ENCODE measurements around the gene FITM1.

The FITM1 gene

GRCh38 chr14:24098927-24099813 is 31.3 kb upstream of the FITM1 start:
- H2AK5ac ChIP-seq (ENCODE audit: low read depth, low read length) = no peak overlapping the region
- H2AFZ ChIP-seq (ENCODE audit: low read length) = no peak overlapping the region
- no peak overlapping the region for H3K14ac ChIP-seq (ENCODE audit: low read length)
- DNase-seq (ENCODE audit: low spot score) = no peak
- no peaks in the 10 kb centered on the region for H3K79me1 ChIP-seq (ENCODE audit: low read depth, low read length)
- no peak overlapping the region for H3K27ac ChIP-seq (replicated peaks; ENCODE audit: low read length)
- no peak overlapping the region for H3K4ac ChIP-seq (ENCODE audit: low read length)
- no peak overlapping the region for H4K91ac ChIP-seq (ENCODE audit: low read depth, low read length, poor library complexity)
- H2BK120ac ChIP-seq (ENCODE audit: low read depth, low read length) = no peak overlapping the region
- no peak overlapping the region for H3K18ac ChIP-seq (ENCODE audit: low read length)
- H3K4me2 ChIP-seq (ENCODE audit: insufficient read depth, low read length, poor library complexity, severe bottlenecking) = no peak overlapping the region
- peaks cover 7 to 11% of the 10 kb centered on the region in 2 donors for H3K4me1 ChIP-seq (ENCODE audit: control insufficient read depth in 2 of 2, insufficient read depth in 1 of 2, low read depth in 1 of 2, low read length in 2 of 2)
- H3K23ac ChIP-seq (ENCODE audit: low read depth, low read length, poor library complexity) = no peak overlapping the region
- H3K36me3 ChIP-seq (replicated peaks in 1 of 2; ENCODE audit: control insufficient read depth in 2 of 2, insufficient read depth in 2 of 2, low read length in 2 of 2) = peaks cover 31 to 48% of the 10 kb centered on the region in 2 donors
- WGBS, 2 donors (ENCODE audit: extremely low coverage in 2 of 2, insufficient read length in 2 of 2, insufficient replicate concordance in 1 of 2) = no CpG with 5 or more reads among the region's 17 CpGs
- no peaks in the 10 kb centered on the region for H3K27me3 ChIP-seq (ENCODE audit: control insufficient read depth in 3 of 3, insufficient read depth in 3 of 3, low read depth in 1 of 3, low read length in 3 of 3)
- peak overlapping the region; percentile 64 for H3K9ac ChIP-seq (ENCODE audit: low read depth, low read length, poor library complexity)
- no peak overlapping the region for H2BK5ac ChIP-seq (ENCODE audit: low read length)
- H3K4me3 ChIP-seq (ENCODE audit: low read length in 2 of 2) = no peak overlapping the region
- H2BK12ac ChIP-seq (ENCODE audit: low read length) = no peak overlapping the region
- H4K8ac ChIP-seq (ENCODE audit: low read depth, low read length) = no peak overlapping the region
- peaks cover 0 to 2% of the 10 kb centered on the region in 2 donors for H3K9me3 ChIP-seq (replicated peaks in 1 of 2; ENCODE audit: control insufficient read depth in 2 of 2, insufficient read depth in 1 of 2, low read depth in 1 of 2, low read length in 2 of 2)
- no peak overlapping the region for H2BK15ac ChIP-seq (ENCODE audit: low read length)

GRCh38 chr14:24100197-24100981 is 30.1 kb upstream of the FITM1 start:
- no peak overlapping the region for H2BK5ac ChIP-seq (ENCODE audit: low read length)
- H3K27me3 ChIP-seq (ENCODE audit: control insufficient read depth in 3 of 3, insufficient read depth in 3 of 3, low read depth in 1 of 3, low read length in 3 of 3) = no peaks in the 10 kb centered on the region
- peaks cover 0 to 2% of the 10 kb centered on the region in 2 donors for H3K9me3 ChIP-seq (replicated peaks in 1 of 2; ENCODE audit: control insufficient read depth in 2 of 2, insufficient read depth in 1 of 2, low read depth in 1 of 2, low read length in 2 of 2)
- H2AK5ac ChIP-seq (ENCODE audit: low read depth, low read length) = no peak overlapping the region
- no peak overlapping the region for H3K4me2 ChIP-seq (ENCODE audit: insufficient read depth, low read length, poor library complexity, severe bottlenecking)
- H3K79me1 ChIP-seq (ENCODE audit: low read depth, low read length) = no peaks in the 10 kb centered on the region
- no peak overlapping the region for H3K9ac ChIP-seq (ENCODE audit: low read depth, low read length, poor library complexity)
- no peak overlapping the region for H4K91ac ChIP-seq (ENCODE audit: low read depth, low read length, poor library complexity)
- no peak overlapping the region for H3K23ac ChIP-seq (ENCODE audit: low read depth, low read length, poor library complexity)
- no peak overlapping the region for H2BK15ac ChIP-seq (ENCODE audit: low read length)
- H3K27ac ChIP-seq (replicated peaks; ENCODE audit: low read length) = no peak overlapping the region
- no peak overlapping the region for H3K4me3 ChIP-seq (ENCODE audit: low read length in 2 of 2)
- no peak overlapping the region for H2BK120ac ChIP-seq (ENCODE audit: low read depth, low read length)
- H3K4me1 ChIP-seq (ENCODE audit: control insufficient read depth in 2 of 2, insufficient read depth in 1 of 2, low read depth in 1 of 2, low read length in 2 of 2) = peaks cover 3 to 4% of the 10 kb centered on the region in 2 donors
- no peak overlapping the region for H3K18ac ChIP-seq (ENCODE audit: low read length)
- DNase-seq (ENCODE audit: low spot score) = no peak
- no peak overlapping the region for H3K4ac ChIP-seq (ENCODE audit: low read length)
- no CpG with 5 or more reads among the region's 4 CpGs for WGBS, 2 donors (ENCODE audit: extremely low coverage in 2 of 2, insufficient read length in 2 of 2, insufficient replicate concordance in 1 of 2)
- no peak overlapping the region for H2BK12ac ChIP-seq (ENCODE audit: low read length)
- H3K36me3 ChIP-seq (replicated peaks in 1 of 2; ENCODE audit: control insufficient read depth in 2 of 2, insufficient read depth in 2 of 2, low read length in 2 of 2) = peaks cover 31 to 48% of the 10 kb centered on the region in 2 donors
- no peak overlapping the region for H3K14ac ChIP-seq (ENCODE audit: low read length)
- no peak overlapping the region for H4K8ac ChIP-seq (ENCODE audit: low read depth, low read length)
- no peak overlapping the region for H2AFZ ChIP-seq (ENCODE audit: low read length)

DNA sequence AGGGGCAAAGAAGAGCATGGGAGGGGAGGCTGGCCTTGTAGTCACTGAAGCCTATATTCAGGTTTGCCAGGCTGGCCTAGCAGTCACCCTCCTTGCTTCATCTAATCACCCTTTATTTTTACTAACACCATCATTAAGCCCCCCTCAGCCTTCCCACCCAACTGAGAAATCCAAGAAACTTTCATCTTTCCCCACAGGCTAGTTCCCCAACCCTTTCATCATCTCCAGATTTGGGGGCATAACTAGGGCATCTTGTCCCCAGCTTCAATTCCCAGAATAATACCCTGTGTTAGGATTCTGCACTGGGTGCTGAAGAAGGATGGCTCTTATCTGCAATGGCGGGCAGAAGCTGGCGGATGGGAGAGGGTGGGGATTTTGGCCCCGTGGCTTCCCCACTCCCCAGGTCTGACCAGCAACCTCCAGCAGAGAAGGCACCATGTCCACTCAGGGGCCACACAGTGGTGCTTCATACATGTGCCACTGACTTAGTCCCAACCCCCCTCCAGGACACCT is 29.4 kb upstream of the FITM1 start:
- peaks cover 31 to 48% of the 10 kb centered on the region in 2 donors for H3K36me3 ChIP-seq (replicated peaks in 1 of 2; ENCODE audit: control insufficient read depth in 2 of 2, insufficient read depth in 2 of 2, low read length in 2 of 2)
- no peak overlapping the region for H4K91ac ChIP-seq (ENCODE audit: low read depth, low read length, poor library complexity)
- H3K9ac ChIP-seq (ENCODE audit: low read depth, low read length, poor library complexity) = no peak overlapping the region
- no peak overlapping the region for H2BK12ac ChIP-seq (ENCODE audit: low read length)
- H3K79me1 ChIP-seq (ENCODE audit: low read depth, low read length) = no peaks in the 10 kb centered on the region
- H3K9me3 ChIP-seq (replicated peaks in 1 of 2; ENCODE audit: control insufficient read depth in 2 of 2, insufficient read depth in 1 of 2, low read depth in 1 of 2, low read length in 2 of 2) = peaks cover 0 to 2% of the 10 kb centered on the region in 2 donors
- no peak overlapping the region for H3K23ac ChIP-seq (ENCODE audit: low read depth, low read length, poor library complexity)
- no peak overlapping the region for H3K4me3 ChIP-seq (ENCODE audit: low read length in 2 of 2)
- no peak overlapping the region for H2AFZ ChIP-seq (ENCODE audit: low read length)
- no CpG with 5 or more reads among the region's 3 CpGs for WGBS, 2 donors (ENCODE audit: extremely low coverage in 2 of 2, insufficient read length in 2 of 2, insufficient replicate concordance in 1 of 2)
- H3K4ac ChIP-seq (ENCODE audit: low read length) = no peak overlapping the region
- no peak overlapping the region for H2BK120ac ChIP-seq (ENCODE audit: low read depth, low read length)
- no peak overlapping the region for H4K8ac ChIP-seq (ENCODE audit: low read depth, low read length)
- H2BK5ac ChIP-seq (ENCODE audit: low read length) = no peak overlapping the region
- H3K14ac ChIP-seq (ENCODE audit: low read length) = no peak overlapping the region
- no peak overlapping the region for H3K27ac ChIP-seq (replicated peaks; ENCODE audit: low read length)
- H3K4me2 ChIP-seq (ENCODE audit: insufficient read depth, low read length, poor library complexity, severe bottlenecking) = no peak overlapping the region
- H2AK5ac ChIP-seq (ENCODE audit: low read depth, low read length) = no peak overlapping the region
- DNase-seq (ENCODE audit: low spot score) = no peak
- no peaks in the 10 kb centered on the region for H3K4me1 ChIP-seq (ENCODE audit: control insufficient read depth in 2 of 2, insufficient read depth in 1 of 2, low read depth in 1 of 2, low read length in 2 of 2)
- no peak overlapping the region for H3K18ac ChIP-seq (ENCODE audit: low read length)
- no peak overlapping the region for H2BK15ac ChIP-seq (ENCODE audit: low read length)
- no peaks in the 10 kb centered on the region for H3K27me3 ChIP-seq (ENCODE audit: control insufficient read depth in 3 of 3, insufficient read depth in 3 of 3, low read depth in 1 of 3, low read length in 3 of 3)

Data from neuronal stem cell (in vitro differentiated cells).